GM10248 (cell line): ENCODE measurements around the gene KCNH4.
"Not testable (repeated sequence)": the region's sequence is repeated elsewhere in the genome, so short reads cannot be mapped to it uniquely, and the experiment has no call there.

Experiments used
- CTCF ChIA-PET: fragments of 300-600 bp; sonication (Branson Sonifier 250); formaldehyde crosslinking; extraction: SDS; loops from one replicate; lab custom pipeline; 2021; ENCODE audit warnings: antibody characterized with exemption; lab: Yijun Ruan, JAX
- POLR2A ChIA-PET: fragments of 350-650 bp; sonication (Branson Sonifier 250); formaldehyde crosslinking; extraction: SDS; loops from one replicate; lab custom pipeline; 2020; ENCODE audit warnings: antibody characterized with exemption; lab: Yijun Ruan, JAX
- DNase-seq: peaks from one replicate; pipeline ENCODE4 v3.0.0; 2012; ENCODE audit errors: extremely low spot score
- CTCF ChIP-seq: IDR thresholded peaks from 2 replicates; pipeline ENCODE4 v1.5.1; 2012; ENCODE audit warnings: mild to moderate bottlenecking, low read depth; ENCODE audit errors: extremely low read depth, missing control alignments, control extremely low read depth

The KCNH4 gene

GRCh38 chr17:42190491-42191274 lies 9.7 kb upstream of the KCNH4 start:
- TF ChIP-seq CTCF: no peak
- no peak for DNase-seq
- ChIA-PET CTCF (interaction anchor here (1.2 to 1.8 kb wide), 5 partner anchors 9 to 337 kb away, joined by 4 to 9 read pairs (median 5); partner anchors contain the start of genes KCNH4 and NKIRAS2), POLR2A (no interaction called here)

- ChIA-PET POLR2A (no interaction called here), CTCF (interaction anchor here (1.7 to 1.8 kb wide), 2 partner anchors 8 to 338 kb away, joined by 4 to 9 read pairs; partner anchors contain the start of gene KCNH4)
- DNase-seq: no peak
- no peak for TF ChIP-seq CTCF
These were observed 8.7 kb upstream of the KCNH4 start for GRCh38 chr17:42189651-42189965.

GRCh38 chr17:42188749-42189650 lies 8.1 kb upstream of the KCNH4 start:
- no peak for DNase-seq
- POLR2A ChIA-PET: interaction anchor here (0.5 kb wide), 1 partner anchor 39 kb away, joined by 3 read pairs; no protein-coding TSS in a partner anchor
- CTCF ChIA-PET: interaction anchor here (0.8 to 1.8 kb wide), 7 partner anchors 8 to 339 kb away, joined by 3 to 9 read pairs (median 4); partner anchors contain the start of gene KCNH4
- no peak for TF ChIP-seq CTCF

- ChIA-PET POLR2A (no interaction called here), CTCF (interaction anchor here (0.9 to 1.4 kb wide), 3 partner anchors 9 to 69 kb away, joined by 3 to 4 read pairs (median 4); no protein-coding TSS in a partner anchor)
- DNase-seq: no peak
- TF ChIP-seq CTCF: no peak
These were observed 6.9 kb upstream of the KCNH4 start for GRCh38 chr17:42187833-42188232.

GRCh38 chr17:42186191-42186590 lies 5.2 kb upstream of the KCNH4 start:
- ChIA-PET CTCF (interaction anchor here (1.0 to 1.1 kb wide), 2 partner anchors 8 to 166 kb away, joined by 3 to 4 read pairs; partner anchors contain the start of genes GHDC and NKIRAS2), POLR2A (interaction anchor here (0.6 kb wide), 1 partner anchor 1130 kb away, joined by 3 read pairs; no protein-coding TSS in a partner anchor)
- not testable (repeated sequence) for DNase-seq

GRCh38 chr17:42185621-42185930 lies 4.6 kb upstream of the KCNH4 start:
- no peak for TF ChIP-seq CTCF
- POLR2A ChIA-PET: interaction anchor here (0.6 kb wide), 1 partner anchor 1130 kb away, joined by 3 read pairs; no protein-coding TSS in a partner anchor
- no peak for DNase-seq
- CTCF ChIA-PET: interaction anchor here (1.0 to 2.9 kb wide), 5 partner anchors 9 to 165 kb away, joined by 3 to 26 read pairs (median 10); partner anchors contain the start of genes GHDC and NKIRAS2
